Stimulated activated CD8-positive, alpha-beta memory T cell treated with anti-CD3 and anti-CD28 coated beads, Interleukin-15, amount 100 ng/mL, for 4 hours (primary cell): ENCODE results near the gene DLGAP5.
A peak's percentile ranks its signal among the peaks of the same experiment; 100 is the strongest.

ENCODE experiments used
- DNase-seq, 2 donors: peaks; one replicate each; pipeline ENCODE4 v3.0.0-alpha.2; 2020; ENCODE audit warnings: low read depth in 2 of 2

DLGAP5 gene

DNA sequence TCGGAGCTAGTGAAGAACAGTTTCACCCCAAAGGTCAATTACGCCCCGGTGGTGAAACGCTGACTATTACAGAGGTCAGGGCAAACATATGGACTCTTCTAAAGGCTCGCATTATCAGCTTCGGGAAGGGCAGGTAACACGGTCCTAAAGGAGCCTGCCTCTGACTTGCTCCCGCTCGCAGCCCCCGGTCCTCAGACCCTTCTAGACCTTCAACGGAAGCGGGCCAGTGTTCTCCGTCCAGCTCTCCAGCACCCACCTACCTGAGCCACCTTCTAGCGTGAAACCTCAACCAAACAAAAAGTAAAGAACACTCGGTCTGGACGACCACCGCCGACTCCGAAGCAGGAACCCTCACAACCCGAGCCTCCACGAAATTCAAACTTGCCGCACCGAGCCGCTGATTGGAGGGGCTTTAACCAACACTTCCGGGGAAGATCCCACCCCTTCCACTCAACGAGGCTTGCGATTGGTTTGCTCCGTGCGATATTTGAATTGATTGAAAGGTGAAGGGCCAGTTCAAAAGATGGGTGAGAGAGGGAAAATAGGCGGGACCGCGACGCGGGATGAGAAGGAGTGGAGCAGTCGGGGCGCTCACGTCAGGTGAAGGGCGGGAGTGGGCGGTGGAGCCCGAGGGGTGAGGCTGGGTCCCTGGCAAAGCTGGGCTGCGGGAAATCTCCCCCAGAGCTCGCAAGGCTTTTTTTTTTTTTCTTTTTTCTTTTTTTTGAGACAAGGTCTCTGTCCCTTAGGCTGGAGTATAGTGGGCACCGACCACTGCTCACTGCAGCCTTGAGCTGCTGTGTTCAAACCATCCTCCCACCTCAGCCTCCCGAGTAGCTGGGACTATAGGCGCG, at the start of gene DLGAP5:
TSS of gene DLGAP5 (minus strand) at position 383 of the 851 bp plus-strand sequence. CDS start 2,406 bp downstream, outside the sequence.
- DNase-seq, result peak; percentile 75 to 85

GRCh38 chr14:55240526-55241178, 49.3 kb upstream of the DLGAP5 start:
- DNase-seq, result no peak

DNA sequence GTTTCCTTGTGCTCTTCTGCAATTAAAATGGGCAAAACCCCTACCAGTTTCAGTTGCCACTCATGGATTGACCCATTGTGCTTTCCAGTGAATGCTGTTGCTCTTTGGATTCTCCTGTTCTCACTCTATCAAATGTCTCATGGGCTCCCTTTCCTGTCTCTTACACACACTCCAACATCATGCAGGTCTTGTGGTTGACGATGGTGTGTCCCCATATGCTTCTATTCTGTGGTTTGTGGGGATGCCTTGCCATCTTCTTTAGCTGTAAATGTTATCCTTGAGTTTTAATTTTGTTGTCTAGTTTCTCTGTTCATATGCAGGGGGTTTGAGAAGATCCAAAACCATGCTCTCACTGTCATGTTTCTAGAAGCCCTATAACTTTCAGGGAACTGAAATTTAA, 47.9 kb upstream of the DLGAP5 start:
- DNase-seq, result no peak

- DNase-seq, result no peak
Measured at GRCh38 chr14:55238019-55238680, 46.8 kb upstream of the DLGAP5 start.

- no peak for DNase-seq
Measured at GRCh38 chr14:55233591-55233990, 42.2 kb upstream of the DLGAP5 start.

DNA sequence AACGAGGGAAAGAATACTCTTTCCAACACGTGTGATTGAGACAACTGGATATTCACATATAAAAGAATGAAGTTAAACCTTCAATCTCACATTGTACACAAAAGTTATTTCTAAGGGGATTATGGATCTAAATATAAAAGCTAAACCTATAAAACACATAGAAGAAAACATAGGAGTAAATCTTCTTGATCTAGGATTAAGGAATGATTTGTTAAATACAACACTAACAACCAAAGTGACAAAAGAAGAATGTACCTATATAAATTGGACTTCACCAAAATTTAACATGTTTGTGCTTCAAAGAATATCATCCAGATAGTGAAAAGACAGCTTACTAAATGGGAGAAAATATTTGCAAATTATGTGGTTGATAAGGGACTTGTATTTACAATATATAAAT, 36.9 kb upstream of the DLGAP5 start:
- DNase-seq, result no peak

GRCh38 chr14:55223364-55223763, 32.0 kb upstream of the DLGAP5 start:
- DNase-seq, result no peak

DNA sequence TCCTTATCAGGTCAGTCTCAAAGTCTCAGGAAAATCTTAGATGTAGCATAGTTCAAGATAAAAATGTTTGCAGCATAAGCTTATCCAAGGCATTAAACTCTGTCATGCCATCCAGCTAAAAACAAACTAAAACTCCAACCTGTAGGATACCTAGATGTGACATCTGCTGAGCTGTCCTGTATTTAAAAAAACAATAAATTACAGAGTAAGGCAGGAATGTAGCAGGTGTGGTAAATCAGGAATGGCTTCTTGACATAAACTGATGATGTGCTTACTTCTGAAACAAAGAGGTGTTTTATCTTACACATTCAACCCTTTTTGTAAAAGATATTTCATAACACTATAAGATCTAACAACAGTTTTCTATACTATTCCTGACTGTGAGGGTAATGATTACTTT, 30.6 kb upstream of the DLGAP5 start:
- no peak for DNase-seq

DNA sequence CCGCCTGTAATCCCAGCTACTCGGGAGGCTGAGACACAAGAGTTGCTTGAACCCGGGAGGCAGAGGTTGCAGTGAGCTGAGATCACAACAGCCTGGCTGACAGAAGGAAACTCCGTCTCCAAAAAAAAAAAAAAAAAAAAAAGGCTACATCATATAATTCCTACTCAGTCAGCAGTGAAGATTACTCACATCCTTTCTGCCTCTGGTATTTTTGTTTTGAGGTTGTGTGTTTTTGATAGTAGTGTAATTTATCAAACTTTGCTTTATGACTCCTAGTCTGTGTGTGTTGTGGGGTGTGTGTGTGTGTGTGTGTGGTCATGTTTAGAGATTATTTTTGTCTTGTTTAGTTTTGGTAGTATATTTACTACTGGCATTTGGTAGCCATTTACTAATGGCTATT, 29.8 kb upstream of the DLGAP5 start:
- no peak for DNase-seq

DNA sequence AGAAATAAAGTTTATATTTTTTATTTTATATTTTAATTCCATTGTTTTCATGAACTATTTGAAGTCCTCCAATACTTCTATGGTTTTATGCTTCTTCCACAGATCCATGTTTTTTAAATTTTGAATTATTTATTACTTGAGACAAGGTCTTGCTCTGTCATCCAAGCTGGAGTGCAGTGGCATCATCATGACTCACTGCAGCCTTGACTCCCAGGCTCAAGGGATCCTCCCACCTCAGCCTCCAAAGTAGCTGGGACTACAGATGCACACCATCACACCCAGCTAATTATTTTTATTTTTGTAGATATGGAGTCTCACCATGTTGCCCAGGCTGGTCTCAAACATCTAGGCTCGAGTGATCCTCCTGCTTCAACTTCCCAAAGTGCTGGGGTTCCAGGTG, 28.8 kb upstream of the DLGAP5 start:
- no peak for DNase-seq

DNA sequence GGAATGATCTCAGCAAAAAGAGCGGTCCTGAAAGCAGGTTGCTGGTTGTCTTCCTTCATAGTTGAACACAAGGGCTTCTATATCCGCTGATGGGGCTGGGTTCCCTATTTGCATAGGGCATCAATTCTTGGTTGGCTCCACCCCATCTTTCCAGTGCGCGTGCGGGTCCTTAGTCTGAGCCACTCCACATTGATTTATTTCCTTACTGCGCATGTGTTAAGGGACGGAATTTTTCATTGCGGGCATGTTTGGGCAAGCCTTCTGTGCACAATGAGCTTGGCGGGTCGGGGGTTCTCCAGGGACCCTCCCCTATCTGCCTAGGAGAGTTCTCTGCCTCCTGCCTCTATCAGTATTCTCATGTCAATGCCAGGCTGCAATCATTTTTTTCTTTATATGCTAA, 21.2 kb upstream of the DLGAP5 start:
- no peak for DNase-seq

- no peak for DNase-seq
Measured at GRCh38 chr14:55207832-55208231, 16.4 kb upstream of the DLGAP5 start.

- no peak for DNase-seq
Measured at GRCh38 chr14:55206175-55206693, 14.8 kb upstream of the DLGAP5 start.

GRCh38 chr14:55201219-55202101, 10.1 kb upstream of the DLGAP5 start:
- DNase-seq, result no peak

DNA sequence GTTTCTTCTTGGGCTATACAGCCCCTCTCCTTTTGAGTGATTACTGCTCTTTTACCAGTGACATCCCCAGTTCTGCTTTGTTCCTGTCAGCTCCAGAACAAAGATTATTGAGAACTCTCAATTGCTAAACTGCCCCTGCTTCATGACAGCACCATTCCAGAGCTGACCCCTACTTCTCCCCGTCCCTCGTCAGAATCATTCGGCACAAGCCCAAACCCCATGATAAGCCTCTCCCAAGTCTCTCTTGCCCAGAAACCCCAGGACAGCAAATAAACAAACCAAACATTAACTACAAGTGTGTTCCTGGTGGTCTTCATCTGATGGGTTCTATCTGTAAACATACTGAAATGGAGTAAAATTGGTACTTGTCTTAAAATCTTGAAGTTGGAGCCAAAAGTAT, 9.3 kb upstream of the DLGAP5 start:
- no peak for DNase-seq

DNA sequence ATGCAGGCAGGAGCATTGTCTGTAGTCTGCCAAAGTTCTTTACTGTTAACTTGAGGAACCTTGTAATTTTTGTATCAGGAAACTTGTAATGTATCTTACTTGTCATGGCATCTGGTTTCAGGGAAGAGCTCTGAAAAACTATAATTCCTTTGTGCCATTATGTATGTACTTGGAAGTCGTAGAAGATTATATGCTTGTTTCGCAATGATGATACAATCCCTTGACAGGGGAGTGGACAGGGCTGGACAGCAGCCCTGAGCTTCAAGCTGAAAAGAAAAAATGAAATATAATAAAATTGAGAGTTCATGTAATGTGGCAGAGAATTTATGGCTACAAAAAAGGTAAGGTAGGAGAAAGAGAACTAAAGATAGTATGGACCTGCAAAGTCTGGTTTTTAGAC, 7.4 kb upstream of the DLGAP5 start:
- no peak for DNase-seq

DNA sequence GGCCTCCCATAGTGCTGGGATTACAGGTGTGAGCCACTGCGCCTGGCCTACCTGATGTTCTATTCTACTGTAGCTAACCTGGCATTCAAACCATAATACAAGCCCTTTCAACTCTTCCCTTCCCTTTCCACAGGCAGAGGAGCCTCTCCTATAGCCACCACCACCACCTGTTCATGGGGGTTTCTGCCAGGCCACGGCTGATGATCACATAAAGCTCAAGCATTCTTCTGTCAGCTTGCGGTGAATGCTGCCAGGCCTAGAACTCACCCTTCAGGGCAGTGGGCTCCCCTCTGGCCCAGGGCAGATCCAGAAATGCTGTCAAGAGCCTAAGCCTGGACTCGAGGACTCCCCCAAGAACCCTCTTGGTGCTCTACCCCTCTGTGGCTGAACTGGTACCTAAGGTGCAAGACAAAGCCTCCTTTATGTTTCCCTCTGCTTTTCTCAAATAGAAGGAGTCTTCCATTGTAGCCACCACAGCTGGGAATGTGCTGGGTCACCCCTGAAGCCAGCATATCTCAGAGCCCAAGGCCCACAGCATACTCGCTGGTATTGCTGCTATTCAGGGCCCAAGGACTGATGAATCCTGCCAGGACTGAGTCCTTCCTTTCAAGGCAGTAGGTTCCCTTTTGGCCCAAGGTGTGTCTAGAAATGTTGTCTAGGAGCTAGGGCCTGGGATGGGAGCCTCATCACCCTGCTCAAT, 3.4 kb upstream of the DLGAP5 start:
- DNase-seq, result no peak

GRCh38 chr14:55192054-55192621, 753 bp upstream of the DLGAP5 start:
- no peak for DNase-seq

GRCh38 chr14:55190906-55191202, 531 bp downstream of the DLGAP5 start:
- no peak for DNase-seq

DNA sequence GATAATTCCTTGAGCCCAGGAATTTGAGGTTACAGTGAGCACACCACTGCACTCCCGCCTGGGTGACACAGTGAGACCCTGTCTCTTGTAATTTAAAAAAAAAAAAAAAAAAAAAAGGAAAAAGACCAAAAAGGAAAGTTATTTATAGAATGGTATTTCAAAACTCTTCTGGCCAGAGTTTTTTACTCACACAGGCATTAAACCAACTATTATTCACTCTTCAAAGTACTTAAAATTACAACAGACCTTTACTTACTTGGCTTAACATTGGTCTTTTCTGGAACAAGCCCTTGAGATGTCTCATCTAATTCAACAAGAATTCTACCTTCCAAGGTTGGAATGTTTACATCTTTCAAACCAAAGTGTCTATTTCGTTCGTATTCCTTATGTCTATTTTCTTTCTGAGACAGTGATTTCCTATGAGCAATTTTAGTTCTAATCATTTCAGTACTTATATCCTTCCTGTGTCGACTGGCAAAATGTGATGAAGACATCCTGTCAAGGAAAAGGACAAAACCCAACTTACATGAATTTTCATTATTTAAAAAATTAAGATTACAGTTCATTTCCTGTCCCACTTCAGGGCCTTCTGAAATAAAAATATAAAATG, 2.6 kb downstream of the DLGAP5 start:
- DNase-seq, result no peak
